Testis (tissue), 2 donors: ENCODE data around the gene RBM43.

Experiments used
- CTCF ChIP-seq, 3 experiments: fragments of 450-650 bp in 2 of 3; fragments of 200-600 bp in 1 of 3; sonication (generic) in 1 of 3; IDR thresholded peaks; one replicate each; pipeline ENCODE4 v1.5.1; 2016 to 2019; ENCODE audit warnings: antibody characterized with exemption in 3 of 3, mild to moderate bottlenecking in 2 of 3, moderate library complexity in 1 of 3
- POLR2A ChIP-seq: fragments of 450-650 bp; IDR thresholded peaks from one replicate; pipeline ENCODE4 v1.6.1; 2017; ENCODE audit warnings: antibody characterized with exemption, mild to moderate bottlenecking, moderate library complexity

GRCh38 chr2:151292141-151292540, 30.5 kb upstream of the RBM43 start:
- TF ChIP-seq CTCF (IDR thresholded peaks at IDR 0.05) (no peak), POLR2A (no peak)
